ENCODE measurements around the gene SACS. TPM values are rescaled to one million over a fixed set of nuclear protein-coding genes. Genes with fewer than 3 reads are reported as not detected.

Gene SACS
- total RNA-seq, 2 donors from 2014 or later, result 7.8 to 24.1 TPM

- Histone ChIP-seq H3K4me1 (replicated peaks) (no peaks in the 10 kb centered on the region), H3K4me3 (no peak overlapping the region)
- 70% methylated on average over 5 of the region's 5 CpGs for WGBS
Observed at GRCh38 chr13:23380534-23380933, 53.0 kb downstream of the SACS start.

DNA sequence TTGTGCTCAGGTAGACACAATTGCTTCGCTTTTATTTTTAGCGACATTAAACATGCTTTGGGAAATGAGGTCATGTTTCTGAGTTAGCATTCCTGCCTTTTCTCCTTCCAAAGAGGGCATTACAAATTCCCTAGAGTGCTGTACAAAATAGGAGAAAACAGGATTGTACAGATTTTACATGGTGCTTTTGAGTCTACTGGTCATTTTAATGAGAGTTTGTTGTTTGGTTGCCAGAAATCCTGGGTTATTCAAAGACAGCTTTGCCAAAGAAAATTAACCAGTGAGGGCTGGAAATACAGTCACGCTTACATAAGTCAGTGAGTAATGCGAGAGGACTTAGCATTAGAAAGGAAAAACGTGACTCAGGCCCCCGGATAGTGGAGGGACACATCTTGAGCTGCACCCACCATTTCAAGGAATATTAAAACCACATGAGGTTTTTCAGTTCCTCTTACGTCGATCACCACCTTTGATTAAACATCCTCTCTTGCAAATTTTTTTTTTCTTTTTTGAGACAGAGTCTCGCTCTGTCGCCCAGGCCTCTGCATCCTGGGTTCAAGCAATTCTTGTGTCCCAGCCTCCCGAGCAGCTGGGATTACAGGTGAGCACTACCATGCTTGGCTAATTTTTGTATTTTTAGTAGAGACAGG, 55.4 kb downstream of the SACS start:
- Histone ChIP-seq H3K27ac (peak overlapping the region; percentile 20 to 50), H3K27me3 (replicated peaks; ENCODE audit: insufficient read depth) (no peaks in the 10 kb centered on the region), H3K9me3 (no peaks in the 10 kb centered on the region), H3K4me3 (no peak overlapping the region), H3K4me1 (replicated peaks) (no peaks in the 10 kb centered on the region), H3K36me3 (no peaks in the 10 kb centered on the region)
- intact Hi-C loops (cut with DNase I), result loop anchor here (2.0 kb wide), 1 partner anchor 53 kb away; no protein-coding TSS in a partner anchor
- TF ChIP-seq POLR2A (IDR thresholded peaks at IDR 0.05), result no peak
- peak; percentile 39 for TF ChIP-seq POLR2AphosphoS5 (IDR thresholded peaks at IDR 0.05)
- DNase-seq (ENCODE audit: low spot score), result no peak
- 31% methylated on average over 11 of the region's 11 CpGs for WGBS

More at GRCh38 chr13:23380534-23380933, 53.0 kb downstream of the SACS start:
- Histone ChIP-seq H3K27me3 (replicated peaks; ENCODE audit: insufficient read depth) (no peaks in the 10 kb centered on the region), H3K9me3 (no peaks in the 10 kb centered on the region), H3K27ac (no peak overlapping the region), H3K36me3 (no peaks in the 10 kb centered on the region)
- intact Hi-C loops (cut with DNase I), result no loop called here
- no peak for DNase-seq (ENCODE audit: low spot score)
- no peak for TF ChIP-seq POLR2A (IDR thresholded peaks at IDR 0.05)
- no peak for TF ChIP-seq POLR2AphosphoS5 (IDR thresholded peaks at IDR 0.05)
- TF ChIP-seq, protein P1, sequence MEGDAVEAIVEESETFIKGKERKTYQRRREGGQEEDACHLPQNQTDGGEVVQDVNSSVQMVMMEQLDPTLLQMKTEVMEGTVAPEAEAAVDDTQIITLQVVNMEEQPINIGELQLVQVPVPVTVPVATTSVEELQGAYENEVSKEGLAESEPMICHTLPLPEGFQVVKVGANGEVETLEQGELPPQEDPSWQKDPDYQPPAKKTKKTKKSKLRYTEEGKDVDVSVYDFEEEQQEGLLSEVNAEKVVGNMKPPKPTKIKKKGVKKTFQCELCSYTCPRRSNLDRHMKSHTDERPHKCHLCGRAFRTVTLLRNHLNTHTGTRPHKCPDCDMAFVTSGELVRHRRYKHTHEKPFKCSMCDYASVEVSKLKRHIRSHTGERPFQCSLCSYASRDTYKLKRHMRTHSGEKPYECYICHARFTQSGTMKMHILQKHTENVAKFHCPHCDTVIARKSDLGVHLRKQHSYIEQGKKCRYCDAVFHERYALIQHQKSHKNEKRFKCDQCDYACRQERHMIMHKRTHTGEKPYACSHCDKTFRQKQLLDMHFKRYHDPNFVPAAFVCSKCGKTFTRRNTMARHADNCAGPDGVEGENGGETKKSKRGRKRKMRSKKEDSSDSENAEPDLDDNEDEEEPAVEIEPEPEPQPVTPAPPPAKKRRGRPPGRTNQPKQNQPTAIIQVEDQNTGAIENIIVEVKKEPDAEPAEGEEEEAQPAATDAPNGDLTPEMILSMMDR (IDR thresholded peaks at IDR 0.05), result no peak

DNA sequence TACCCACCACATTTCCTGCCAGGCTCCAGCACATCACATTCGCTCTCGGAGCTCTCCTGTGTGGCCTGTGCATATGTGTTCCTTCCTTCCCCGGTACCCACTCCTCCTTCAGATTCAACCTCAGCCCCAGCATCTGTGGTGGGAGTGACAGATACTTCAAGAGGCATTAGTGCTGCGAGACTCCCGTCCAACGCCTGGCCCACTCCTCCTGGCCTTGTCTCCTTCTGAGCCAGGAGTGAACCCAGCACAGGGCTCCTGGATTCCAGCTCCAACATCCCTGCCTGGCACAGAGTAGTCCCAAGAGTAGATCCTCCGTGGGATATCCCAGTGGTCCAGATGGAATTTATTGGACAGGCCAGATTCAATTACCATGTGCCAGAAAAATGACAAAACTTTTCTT, 55.9 kb downstream of the SACS start:
- DNase-seq (ENCODE audit: low spot score), result no peak
- no peak overlapping the region for H3K4me3 ChIP-seq
- H3K36me3 ChIP-seq, result no peaks in the 10 kb centered on the region
- H3K27ac ChIP-seq, result peak overlapping the region; percentile 20 to 50
- no peaks in the 10 kb centered on the region for H3K9me3 ChIP-seq
- WGBS, result 62% methylated on average over 7 of the region's 7 CpGs
- intact Hi-C loops (cut with DNase I), result no loop called here
- H3K4me1 ChIP-seq (replicated peaks), result no peaks in the 10 kb centered on the region
- TF ChIP-seq, protein P1 (IDR thresholded peaks at IDR 0.05), result no peak
- TF ChIP-seq POLR2AphosphoS5 (IDR thresholded peaks at IDR 0.05) (no peak), POLR2A (IDR thresholded peaks at IDR 0.05) (no peak)
- H3K27me3 ChIP-seq (replicated peaks; ENCODE audit: insufficient read depth), result no peaks in the 10 kb centered on the region

GRCh38 chr13:23375001-23375971, 58.2 kb downstream of the SACS start:
- H3K27ac ChIP-seq, result peak overlapping the region; percentile 82
- TF ChIP-seq, protein P1 (IDR thresholded peaks at IDR 0.05), result peak in 2 of 4 experiments; percentile 17 to 25
- TF ChIP-seq POLR2A (IDR thresholded peaks at IDR 0.05) (peak; percentile 52), POLR2AphosphoS5 (IDR thresholded peaks at IDR 0.05) (peak; percentile 45)
- under 1% methylated on average over 73 of the region's 117 CpGs for WGBS
- no peaks in the 10 kb centered on the region for H3K9me3 ChIP-seq
- peak; percentile 93 for DNase-seq (ENCODE audit: low spot score)
- H3K27me3 ChIP-seq (replicated peaks; ENCODE audit: insufficient read depth), result no peaks in the 10 kb centered on the region
- H3K36me3 ChIP-seq, result no peaks in the 10 kb centered on the region
- H3K4me3 ChIP-seq, result peak overlapping the region; percentile 61 to 68
- H3K4me1 ChIP-seq (replicated peaks), result no peaks in the 10 kb centered on the region
- intact Hi-C loops (cut with DNase I), result no loop called here

DNA sequence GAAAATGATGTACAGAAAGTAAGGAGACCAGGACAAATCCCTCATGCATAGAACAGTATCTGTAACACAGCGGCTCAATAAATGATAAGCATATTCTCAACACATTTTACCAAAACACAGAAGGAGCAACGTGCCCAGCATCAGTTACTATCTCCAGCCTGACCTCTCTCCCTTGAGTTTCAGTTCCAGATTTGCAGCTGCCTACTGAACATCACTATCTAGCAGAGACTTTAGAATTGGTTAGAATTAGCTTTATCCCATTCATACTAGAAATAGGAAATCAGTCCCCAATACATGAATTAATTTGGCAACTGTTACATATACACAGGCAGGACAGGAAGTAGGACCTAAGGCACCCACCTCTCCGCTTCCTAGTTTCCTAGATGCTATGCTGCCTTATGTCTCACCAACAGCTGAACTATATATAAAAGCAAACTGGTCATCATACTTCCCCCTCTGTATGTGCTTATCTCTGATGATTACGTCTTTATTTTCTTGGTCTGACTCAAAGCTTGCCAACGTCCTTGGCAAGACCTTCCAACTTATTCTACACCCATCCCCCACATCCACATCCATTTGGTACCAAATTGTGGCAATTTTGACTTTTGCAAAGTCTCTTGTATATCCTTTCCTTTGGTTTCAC, 61.1 kb downstream of the SACS start:
- DNase-seq (ENCODE audit: low spot score), result no peak
- no peaks in the 10 kb centered on the region for H3K27me3 ChIP-seq (replicated peaks; ENCODE audit: insufficient read depth)
- H3K9me3 ChIP-seq, result no peaks in the 10 kb centered on the region
- no peak overlapping the region for H3K4me3 ChIP-seq
- no peak overlapping the region for H3K27ac ChIP-seq
- WGBS, result 41% methylated on average over 5 of the region's 5 CpGs
- TF ChIP-seq POLR2A (IDR thresholded peaks at IDR 0.05) (no peak), POLR2AphosphoS5 (IDR thresholded peaks at IDR 0.05) (no peak)
- TF ChIP-seq, protein P1 (IDR thresholded peaks at IDR 0.05), result no peak
- intact Hi-C loops (cut with DNase I), result no loop called here
- no peaks in the 10 kb centered on the region for H3K36me3 ChIP-seq
- H3K4me1 ChIP-seq (replicated peaks), result no peaks in the 10 kb centered on the region

Data from prostate gland (tissue), 2 donors.